Liver (tissue), 9 donors: ENCODE measurements around the gene HBP1. TPM values are rescaled to one million over a fixed set of nuclear protein-coding genes. Genes with fewer than 3 reads are reported as not detected.

ENCODE experiments used
- DNase-seq: peaks from one replicate; pipeline ENCODE4 v3.0.0-alpha.2; 2017; ENCODE audit warnings: low spot score
- H3K27ac ChIP-seq, 2 donors: one replicate each; pipeline ENCODE4 v1.7.0; 2013; ENCODE audit warnings: inconsistent platforms in 2 of 2, low read length in 2 of 2, control low read depth in 1 of 2, low read depth in 1 of 2, mild to moderate bottlenecking in 1 of 2
- H3K27me3 ChIP-seq, 4 donors: one replicate each; pipeline versions ENCODE4 v1.6.1 to v1.7.0; 2013; ENCODE audit warnings: low read length in 3 of 4, inconsistent platforms in 1 of 4, mild to moderate bottlenecking in 1 of 4, moderate library complexity in 1 of 4; ENCODE audit not compliant: control insufficient read depth in 4 of 4, insufficient read depth in 4 of 4
- H3K36me3 ChIP-seq, 4 donors: one replicate each; pipeline versions ENCODE4 v1.6.1 to v1.7.0; 2013; ENCODE audit warnings: low read length in 3 of 4, mild to moderate bottlenecking in 3 of 4, low read depth in 1 of 4, moderate library complexity in 1 of 4; ENCODE audit not compliant: control insufficient read depth in 4 of 4, insufficient read depth in 3 of 4
- H3K4me1 ChIP-seq, 4 donors: one replicate each; pipeline versions ENCODE4 v1.6.1 to v1.7.0; 2013; ENCODE audit warnings: low read length in 3 of 4, mild to moderate bottlenecking in 3 of 4, moderate library complexity in 1 of 4; ENCODE audit not compliant: control insufficient read depth in 4 of 4, insufficient read depth in 4 of 4
- H3K4me3 ChIP-seq, 3 donors: one replicate each; pipeline versions ENCODE4 v1.6.1 to v1.7.0; 2013; ENCODE audit warnings: low read length in 3 of 3, control low read depth in 1 of 3, low read depth in 1 of 3, mild to moderate bottlenecking in 1 of 3
- H3K9ac ChIP-seq, 2 donors: one replicate each; pipeline ENCODE4 v1.7.0; 2013; ENCODE audit warnings: low read length in 2 of 2, mild to moderate bottlenecking in 2 of 2, moderate library complexity in 2 of 2, control low read depth in 1 of 2, low read depth in 1 of 2
- H3K9me3 ChIP-seq, 4 donors: one replicate each; pipeline versions ENCODE4 v1.6.1 to v1.7.0; 2013; ENCODE audit warnings: low read length in 3 of 4; ENCODE audit not compliant: control insufficient read depth in 4 of 4
- ATF3 ChIP-seq: IDR thresholded peaks from 2 replicates; pipeline ENCODE4 v1.6.1; 2016; ENCODE audit warnings: antibody characterized with exemption
- CTCF ChIP-seq: fragments of 150-350 bp; IDR thresholded peaks from 2 replicates; pipeline ENCODE4 v1.5.1; 2017; ENCODE audit warnings: improper control_type of control experiment, low read depth, low read length; ENCODE audit not compliant: missing input control
- EGR1 ChIP-seq, 2 donors: IDR thresholded peaks; 2 replicates each; pipeline ENCODE4 v1.6.1; 2016 to 2018; ENCODE audit warnings: antibody characterized with exemption in 2 of 2, low read depth in 2 of 2
- FOXA1 ChIP-seq: IDR thresholded peaks from 2 replicates; pipeline ENCODE4 v1.6.1; 2016; ENCODE audit warnings: antibody characterized with exemption
- FOXA2 ChIP-seq: IDR thresholded peaks from 2 replicates; pipeline ENCODE4 v1.6.1; 2016; ENCODE audit warnings: antibody characterized with exemption
- GABPA ChIP-seq, 2 donors: IDR thresholded peaks in 1 of 2; conservative IDR thresholded peaks in 1 of 2; 2 replicates each; pipeline ENCODE4 v1.6.1; 2016; ENCODE audit warnings: antibody characterized with exemption in 2 of 2, mild to moderate bottlenecking in 1 of 2, moderate library complexity in 1 of 2
- HNF4A ChIP-seq, 2 donors: conservative IDR thresholded peaks; 2 replicates each; pipeline ENCODE4 v1.6.1; 2016; ENCODE audit warnings: antibody characterized with exemption in 2 of 2, mild to moderate bottlenecking in 2 of 2
- HNF4G ChIP-seq: IDR thresholded peaks from 2 replicates; pipeline ENCODE4 v1.6.1; 2016; ENCODE audit warnings: antibody characterized with exemption
- JUND ChIP-seq, 2 donors: IDR thresholded peaks; 2 replicates each; pipeline ENCODE4 v1.6.1; 2016; ENCODE audit warnings: antibody characterized with exemption in 2 of 2
- MAX ChIP-seq: IDR thresholded peaks from 2 replicates; pipeline ENCODE4 v1.6.1; 2016; ENCODE audit warnings: antibody characterized with exemption
- NR2F2 ChIP-seq: IDR thresholded peaks from 2 replicates; pipeline ENCODE4 v1.6.1; 2016; ENCODE audit warnings: antibody characterized with exemption
- RAD21 ChIP-seq, 2 donors: IDR thresholded peaks; 2 replicates each; pipeline ENCODE4 v1.6.1; 2016; ENCODE audit warnings: antibody characterized with exemption in 2 of 2, mild to moderate bottlenecking in 2 of 2
- RXRA ChIP-seq, 2 donors: IDR thresholded peaks; 2 replicates each; pipeline ENCODE4 v1.6.1; 2017 to 2018; ENCODE audit warnings: antibody characterized with exemption in 2 of 2, mild to moderate bottlenecking in 1 of 2
- SP1 ChIP-seq: IDR thresholded peaks from 2 replicates; pipeline ENCODE4 v1.6.1; 2018; ENCODE audit warnings: antibody characterized with exemption, mild to moderate bottlenecking
- TAF1 ChIP-seq: conservative IDR thresholded peaks from 2 replicates; pipeline ENCODE4 v1.6.1; 2016; ENCODE audit warnings: antibody characterized with exemption, mild to moderate bottlenecking
- YY1 ChIP-seq: IDR thresholded peaks from 2 replicates; pipeline ENCODE4 v1.6.1; 2016; ENCODE audit warnings: antibody characterized with exemption, mild to moderate bottlenecking
- WGBS: extraction: QIAGEN DNeasy Blood & Tissue Kit; methylation state at CpG from one replicate; pipeline ENCODE4 v1.1.7; 2013; 5-methylcytosine and 5-hydroxymethylcytosine counted together
- polyA plus RNA-seq, 2 donors: library from polyadenylated mRNA; stranded (reverse) in 1 of 2; unstranded in 1 of 2; fragments of 200-250 nt in 1 of 2; fragments of >200 nt in 1 of 2; fragmentation: Nextera tagmentation in 1 of 2; extraction: Ambion mirVana in 1 of 2; gene quantifications; one replicate each; pipeline versions ENCODE4 v1.2.1 to v1.2.3, GENCODE V29; 2013 to 2015
- total RNA-seq, 2 donors: library from RNA; depleted of rRNA; stranded (reverse); fragments of >200 nt; gene quantifications; one replicate each; pipeline ENCODE4 v1.2.3, GENCODE V29; 2014
- TF ChIP-seq, protein P1 (sequence below): IDR thresholded peaks from 2 replicates; pipeline ENCODE4 v1.6.1; 2016; ENCODE audit warnings: antibody characterized with exemption, mild to moderate bottlenecking
- TF ChIP-seq, protein P2 (sequence below): IDR thresholded peaks from 2 replicates; pipeline ENCODE4 v1.6.1; 2016; ENCODE audit warnings: antibody characterized with exemption
- donor health status: healthy.
- donor health status: healthy.
- donor health status: healthy.
- donor health status: healthy.
- donor health status: healthy.

HBP1 gene
- total RNA-seq = 10 to 100 TPM; 63.5 to 67.9 TPM
- 10 to 100 TPM; 24.6 to 32.6 TPM for polyA plus RNA-seq

DNA sequence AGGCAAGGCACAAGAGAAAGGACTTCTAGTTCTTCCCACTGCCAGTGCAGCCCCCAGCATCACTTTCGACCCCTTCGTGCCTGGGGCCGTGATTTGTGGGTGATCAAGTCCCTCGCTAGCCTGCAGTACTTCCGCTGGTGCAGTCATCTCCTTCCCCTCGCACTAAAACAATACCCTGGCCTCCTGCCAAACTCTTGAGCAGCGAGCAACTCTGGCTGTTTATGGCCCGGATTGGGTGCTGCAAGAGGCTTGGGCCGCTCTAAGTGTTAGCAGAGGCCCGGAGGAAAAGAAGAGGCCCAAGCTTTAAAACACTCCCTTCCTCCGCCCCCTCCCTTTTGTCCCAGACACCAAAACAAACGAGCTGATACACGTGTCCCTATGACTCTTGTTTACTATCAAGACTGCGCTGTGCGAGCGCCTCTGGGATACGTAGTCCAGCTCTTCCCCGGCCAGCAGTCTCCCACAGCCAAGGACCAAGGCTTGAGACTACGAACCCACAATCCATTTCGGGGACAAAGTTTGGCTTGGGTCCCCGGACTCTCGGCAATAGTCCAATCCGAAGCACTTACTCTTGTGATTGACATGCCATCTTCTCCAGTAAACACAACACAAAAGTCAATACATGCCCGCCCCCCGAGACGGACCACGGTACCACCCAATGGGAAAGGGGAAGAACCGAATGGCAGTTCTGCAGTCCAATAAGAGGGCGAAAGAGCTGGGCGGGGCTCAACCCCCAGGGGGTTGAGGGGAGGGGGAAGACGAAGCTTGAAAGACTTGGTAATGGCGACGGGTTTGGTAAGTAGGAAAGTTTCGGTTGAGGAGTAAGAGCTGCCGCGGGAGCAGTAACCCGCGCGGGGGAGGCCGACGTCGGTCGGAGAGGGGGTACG, at the start of gene HBP1:
HBP1 (plus strand) TSS at position 771 of the 887 bp plus-strand sequence. CDS start 10,891 bp downstream, outside the sequence.
- Histone ChIP-seq H3K4me3 (peak within 1 kb of the TSS; percentile 66 to 98 (median 92)), H3K9ac (peak within 1 kb of the TSS; percentile 82 to 98), H3K9me3 (no peaks in the 10 kb centered on the region), H3K4me1 (peaks cover 5 to 20% (median 10%) of the 10 kb centered on the region in 4 donors), H3K27me3 (no peaks in the 10 kb centered on the region), H3K36me3 (peaks cover 0 to 2% (median under 1%) of the 10 kb centered on the region in 4 donors), H3K27ac (peak within 1 kb of the TSS; percentile 99 to 100)
- WGBS = under 1% methylated on average over 44 of the region's 44 CpGs
- TF ChIP-seq HNF4A (conservative IDR thresholded peaks at IDR 0.05) (peak; percentile 70 to 90), RAD21 (IDR thresholded peaks at IDR 0.05) (peak; percentile 8 to 28), MAX (peak; percentile 96), JUND (IDR thresholded peaks at IDR 0.05) (peak; percentile 66 to 67), RXRA (IDR thresholded peaks at IDR 0.05) (peak; percentile 43 to 44), YY1 (peak; percentile 94), ATF3 (peak; percentile 64), HNF4G (peak; percentile 58), FOXA1 (peak; percentile 93), CTCF (no peak), NR2F2 (no peak), SP1 (peak; percentile 99), EGR1 (IDR thresholded peaks at IDR 0.05; ENCODE audit: low read depth in 2 of 2) (peak in 1 of 2 donors; percentile 56), GABPA (IDR thresholded peaks at IDR 0.05 in 1 of 2, conservative IDR thresholded peaks at IDR 0.05 in 1 of 2) (peak in 1 of 2 donors; percentile 58), TAF1 (peak; percentile 41), FOXA2 (peak; percentile 92)
- TF ChIP-seq, protein P1, sequence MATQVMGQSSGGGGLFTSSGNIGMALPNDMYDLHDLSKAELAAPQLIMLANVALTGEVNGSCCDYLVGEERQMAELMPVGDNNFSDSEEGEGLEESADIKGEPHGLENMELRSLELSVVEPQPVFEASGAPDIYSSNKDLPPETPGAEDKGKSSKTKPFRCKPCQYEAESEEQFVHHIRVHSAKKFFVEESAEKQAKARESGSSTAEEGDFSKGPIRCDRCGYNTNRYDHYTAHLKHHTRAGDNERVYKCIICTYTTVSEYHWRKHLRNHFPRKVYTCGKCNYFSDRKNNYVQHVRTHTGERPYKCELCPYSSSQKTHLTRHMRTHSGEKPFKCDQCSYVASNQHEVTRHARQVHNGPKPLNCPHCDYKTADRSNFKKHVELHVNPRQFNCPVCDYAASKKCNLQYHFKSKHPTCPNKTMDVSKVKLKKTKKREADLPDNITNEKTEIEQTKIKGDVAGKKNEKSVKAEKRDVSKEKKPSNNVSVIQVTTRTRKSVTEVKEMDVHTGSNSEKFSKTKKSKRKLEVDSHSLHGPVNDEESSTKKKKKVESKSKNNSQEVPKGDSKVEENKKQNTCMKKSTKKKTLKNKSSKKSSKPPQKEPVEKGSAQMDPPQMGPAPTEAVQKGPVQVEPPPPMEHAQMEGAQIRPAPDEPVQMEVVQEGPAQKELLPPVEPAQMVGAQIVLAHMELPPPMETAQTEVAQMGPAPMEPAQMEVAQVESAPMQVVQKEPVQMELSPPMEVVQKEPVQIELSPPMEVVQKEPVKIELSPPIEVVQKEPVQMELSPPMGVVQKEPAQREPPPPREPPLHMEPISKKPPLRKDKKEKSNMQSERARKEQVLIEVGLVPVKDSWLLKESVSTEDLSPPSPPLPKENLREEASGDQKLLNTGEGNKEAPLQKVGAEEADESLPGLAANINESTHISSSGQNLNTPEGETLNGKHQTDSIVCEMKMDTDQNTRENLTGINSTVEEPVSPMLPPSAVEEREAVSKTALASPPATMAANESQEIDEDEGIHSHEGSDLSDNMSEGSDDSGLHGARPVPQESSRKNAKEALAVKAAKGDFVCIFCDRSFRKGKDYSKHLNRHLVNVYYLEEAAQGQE = peak; percentile 80
- TF ChIP-seq, protein P2, sequence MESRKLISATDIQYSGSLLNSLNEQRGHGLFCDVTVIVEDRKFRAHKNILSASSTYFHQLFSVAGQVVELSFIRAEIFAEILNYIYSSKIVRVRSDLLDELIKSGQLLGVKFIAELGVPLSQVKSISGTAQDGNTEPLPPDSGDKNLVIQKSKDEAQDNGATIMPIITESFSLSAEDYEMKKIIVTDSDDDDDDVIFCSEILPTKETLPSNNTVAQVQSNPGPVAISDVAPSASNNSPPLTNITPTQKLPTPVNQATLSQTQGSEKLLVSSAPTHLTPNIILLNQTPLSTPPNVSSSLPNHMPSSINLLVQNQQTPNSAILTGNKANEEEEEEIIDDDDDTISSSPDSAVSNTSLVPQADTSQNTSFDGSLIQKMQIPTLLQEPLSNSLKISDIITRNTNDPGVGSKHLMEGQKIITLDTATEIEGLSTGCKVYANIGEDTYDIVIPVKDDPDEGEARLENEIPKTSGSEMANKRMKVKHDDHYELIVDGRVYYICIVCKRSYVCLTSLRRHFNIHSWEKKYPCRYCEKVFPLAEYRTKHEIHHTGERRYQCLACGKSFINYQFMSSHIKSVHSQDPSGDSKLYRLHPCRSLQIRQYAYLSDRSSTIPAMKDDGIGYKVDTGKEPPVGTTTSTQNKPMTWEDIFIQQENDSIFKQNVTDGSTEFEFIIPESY = peak; percentile 88
- DNase-seq = peak; percentile 96
